ENCODE measurements around the gene RNU1-1.

DNA sequence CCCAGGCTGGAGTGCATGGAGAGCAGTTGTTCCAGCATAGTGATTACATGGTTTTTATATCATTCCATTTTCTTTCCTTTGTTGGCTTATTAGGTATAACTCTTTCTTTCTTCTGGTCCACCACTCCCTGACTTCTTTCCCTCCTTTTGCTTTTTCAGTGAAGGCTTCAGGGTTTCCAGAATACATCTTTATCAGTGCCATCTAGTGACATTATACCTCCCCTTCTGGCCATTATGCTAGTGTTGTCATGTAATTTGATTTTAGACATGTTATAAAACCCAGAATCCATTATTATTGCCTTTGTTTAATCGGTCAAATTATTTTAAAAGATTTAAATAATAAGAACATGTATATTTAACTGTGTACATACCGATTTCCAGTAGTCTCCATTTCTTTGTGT, 10.6 kb downstream of the RNU1-1 start:
- TF ChIP-seq, protein P1, sequence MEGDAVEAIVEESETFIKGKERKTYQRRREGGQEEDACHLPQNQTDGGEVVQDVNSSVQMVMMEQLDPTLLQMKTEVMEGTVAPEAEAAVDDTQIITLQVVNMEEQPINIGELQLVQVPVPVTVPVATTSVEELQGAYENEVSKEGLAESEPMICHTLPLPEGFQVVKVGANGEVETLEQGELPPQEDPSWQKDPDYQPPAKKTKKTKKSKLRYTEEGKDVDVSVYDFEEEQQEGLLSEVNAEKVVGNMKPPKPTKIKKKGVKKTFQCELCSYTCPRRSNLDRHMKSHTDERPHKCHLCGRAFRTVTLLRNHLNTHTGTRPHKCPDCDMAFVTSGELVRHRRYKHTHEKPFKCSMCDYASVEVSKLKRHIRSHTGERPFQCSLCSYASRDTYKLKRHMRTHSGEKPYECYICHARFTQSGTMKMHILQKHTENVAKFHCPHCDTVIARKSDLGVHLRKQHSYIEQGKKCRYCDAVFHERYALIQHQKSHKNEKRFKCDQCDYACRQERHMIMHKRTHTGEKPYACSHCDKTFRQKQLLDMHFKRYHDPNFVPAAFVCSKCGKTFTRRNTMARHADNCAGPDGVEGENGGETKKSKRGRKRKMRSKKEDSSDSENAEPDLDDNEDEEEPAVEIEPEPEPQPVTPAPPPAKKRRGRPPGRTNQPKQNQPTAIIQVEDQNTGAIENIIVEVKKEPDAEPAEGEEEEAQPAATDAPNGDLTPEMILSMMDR (IDR thresholded peaks at IDR 0.05; ENCODE audit: insufficient read depth, low read length, poor library complexity, severe bottlenecking): no peak
- TF ChIP-seq EZH2phosphoT487 (conservative IDR thresholded peaks at IDR 0.05; ENCODE audit: low read length): no peak
